Left ventricle myocardium inferior (tissue), 1 donor: ENCODE measurements around the gene DUSP12. TPM values are rescaled to one million over a fixed set of nuclear protein-coding genes. Genes with fewer than 3 reads are reported as not detected.

Experiments
- DNase-seq: peaks from one replicate; pipeline ENCODE4 v3.0.0-alpha.2; 2020
- H3K27ac ChIP-seq: fragments of 200-600 bp; replicated peaks from 2 replicates; pipeline ENCODE4 v1.8.0; 2021
- H3K27me3 ChIP-seq: fragments of 200-600 bp; 2 replicates; pipeline ENCODE4 v1.8.0; 2021; ENCODE audit warnings: low read depth
- H3K36me3 ChIP-seq: fragments of 200-600 bp; 2 replicates; pipeline ENCODE4 v1.8.0; 2021
- H3K4me1 ChIP-seq: fragments of 200-600 bp; 2 replicates; pipeline ENCODE4 v1.8.0; 2021
- H3K4me3 ChIP-seq: fragments of 200-600 bp; 2 replicates; pipeline ENCODE4 v1.8.0; 2021; ENCODE audit warnings: mild to moderate bottlenecking, moderate library complexity
- H3K9me3 ChIP-seq: fragments of 200-600 bp; replicated peaks from 2 replicates; pipeline ENCODE4 v1.8.0; 2021
- intact Hi-C: fragments of 100-400 bp; cut with micrococcal nuclease; formaldehyde crosslinking; loops from one replicate; pipeline ENCODE4 v1.11.0; 2022
- total RNA-seq: library from RNA; stranded (reverse); fragmentation: NEBNext Ultra II Directional; extraction: Animal tissue kit (Norgen Biotek cat#: 25700); gene quantifications from one replicate; pipeline ENCODE4 v1.2.1, GENCODE V29; 2021
- TF ChIP-seq, protein P1 (sequence below): fragments of 200-600 bp; IDR thresholded peaks from 2 replicates; pipeline ENCODE4 v1.8.0; 2021; ENCODE audit warnings: antibody characterized with exemption, mild to moderate bottlenecking, borderline replicate concordance
- donor health status: DM: no; HTN: yes; CAD: no; lungs with severe emphysema.

DUSP12 gene
- total RNA-seq, 1 donor from 2014 or later: 8.4 TPM

DNA sequence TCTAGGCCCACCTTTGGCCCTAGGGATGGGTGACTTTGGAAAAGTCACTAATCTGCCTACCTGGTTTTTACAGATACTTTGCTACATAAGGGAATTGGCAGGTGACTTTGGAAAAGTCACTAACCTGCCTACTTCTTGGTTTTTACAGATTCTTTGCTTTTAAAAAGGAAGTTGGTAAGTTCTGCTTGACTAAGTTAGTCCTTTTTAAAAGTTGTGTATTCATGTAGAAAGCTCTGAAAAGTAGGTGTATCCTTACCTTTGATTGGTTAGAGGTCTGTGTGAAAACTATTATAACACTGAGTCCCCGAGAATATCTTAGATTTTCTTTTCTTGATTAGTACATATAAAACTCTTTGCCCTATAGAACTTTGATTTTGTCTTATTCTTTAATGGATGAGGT is 28.9 kb downstream of the DUSP12 start:
- H3K9me3 ChIP-seq: no peaks in the 10 kb centered on the region
- intact Hi-C loops: no loop called here
- no peak overlapping the region for H3K27ac ChIP-seq
- H3K27me3 ChIP-seq: no peaks in the 10 kb centered on the region
- no peak overlapping the region for H3K4me3 ChIP-seq
- TF ChIP-seq, protein P1, sequence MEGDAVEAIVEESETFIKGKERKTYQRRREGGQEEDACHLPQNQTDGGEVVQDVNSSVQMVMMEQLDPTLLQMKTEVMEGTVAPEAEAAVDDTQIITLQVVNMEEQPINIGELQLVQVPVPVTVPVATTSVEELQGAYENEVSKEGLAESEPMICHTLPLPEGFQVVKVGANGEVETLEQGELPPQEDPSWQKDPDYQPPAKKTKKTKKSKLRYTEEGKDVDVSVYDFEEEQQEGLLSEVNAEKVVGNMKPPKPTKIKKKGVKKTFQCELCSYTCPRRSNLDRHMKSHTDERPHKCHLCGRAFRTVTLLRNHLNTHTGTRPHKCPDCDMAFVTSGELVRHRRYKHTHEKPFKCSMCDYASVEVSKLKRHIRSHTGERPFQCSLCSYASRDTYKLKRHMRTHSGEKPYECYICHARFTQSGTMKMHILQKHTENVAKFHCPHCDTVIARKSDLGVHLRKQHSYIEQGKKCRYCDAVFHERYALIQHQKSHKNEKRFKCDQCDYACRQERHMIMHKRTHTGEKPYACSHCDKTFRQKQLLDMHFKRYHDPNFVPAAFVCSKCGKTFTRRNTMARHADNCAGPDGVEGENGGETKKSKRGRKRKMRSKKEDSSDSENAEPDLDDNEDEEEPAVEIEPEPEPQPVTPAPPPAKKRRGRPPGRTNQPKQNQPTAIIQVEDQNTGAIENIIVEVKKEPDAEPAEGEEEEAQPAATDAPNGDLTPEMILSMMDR: no peak
- peaks cover 28% of the 10 kb centered on the region for H3K36me3 ChIP-seq
- DNase-seq: no peak
- peaks cover 19% of the 10 kb centered on the region for H3K4me1 ChIP-seq

DNA sequence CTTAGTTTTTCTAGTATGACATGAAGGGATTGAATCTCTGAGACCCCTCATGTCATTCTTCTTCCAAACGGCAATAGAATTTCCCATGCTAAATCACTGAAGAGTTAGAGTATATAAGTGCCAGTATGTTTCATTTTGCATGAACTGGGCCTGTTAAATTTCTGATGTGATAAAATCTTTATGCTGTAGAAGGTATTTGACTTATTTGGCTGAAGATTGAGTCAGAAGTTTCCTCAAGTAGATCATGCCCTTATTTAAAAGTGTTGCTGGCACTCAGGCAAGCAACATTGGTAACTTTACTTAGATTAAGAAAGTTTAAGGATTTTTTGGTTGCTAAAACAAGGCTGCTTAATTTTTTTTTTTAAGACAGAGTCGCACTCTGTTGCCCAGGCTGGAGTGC is 29.8 kb downstream of the DUSP12 start:
- no peaks in the 10 kb centered on the region for H3K9me3 ChIP-seq
- peaks cover 34% of the 10 kb centered on the region for H3K36me3 ChIP-seq
- intact Hi-C loops: no loop called here
- DNase-seq: no peak
- TF ChIP-seq, protein P1: no peak
- no peak overlapping the region for H3K27ac ChIP-seq
- H3K27me3 ChIP-seq: no peaks in the 10 kb centered on the region
- peaks cover 16% of the 10 kb centered on the region for H3K4me1 ChIP-seq
- no peak overlapping the region for H3K4me3 ChIP-seq

DNA sequence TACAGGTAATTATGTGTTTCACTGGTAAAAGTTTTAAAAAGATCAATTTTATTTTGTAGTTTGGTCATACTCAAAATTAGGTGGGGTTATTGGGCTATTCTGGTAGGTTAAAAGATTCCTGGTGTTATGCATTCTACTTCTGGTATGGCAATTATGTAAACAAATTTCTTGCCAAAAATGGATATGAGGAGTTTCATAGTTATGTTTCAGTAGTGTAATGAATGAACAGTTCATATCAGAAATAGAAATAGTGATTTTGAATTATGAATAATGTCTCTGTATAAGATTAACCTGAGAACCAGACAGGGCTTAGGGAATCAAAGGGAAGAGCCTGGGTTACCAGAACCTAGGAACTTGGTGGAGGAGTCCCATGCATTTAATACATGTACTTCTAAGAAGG is 32.4 kb downstream of the DUSP12 start:
- TF ChIP-seq, protein P1: no peak
- H3K4me3 ChIP-seq: no peak overlapping the region
- H3K9me3 ChIP-seq: no peaks in the 10 kb centered on the region
- no peak overlapping the region for H3K27ac ChIP-seq
- H3K27me3 ChIP-seq: no peaks in the 10 kb centered on the region
- H3K4me1 ChIP-seq: no peaks in the 10 kb centered on the region
- intact Hi-C loops: no loop called here
- H3K36me3 ChIP-seq: peaks cover 58% of the 10 kb centered on the region
- DNase-seq: no peak

DNA sequence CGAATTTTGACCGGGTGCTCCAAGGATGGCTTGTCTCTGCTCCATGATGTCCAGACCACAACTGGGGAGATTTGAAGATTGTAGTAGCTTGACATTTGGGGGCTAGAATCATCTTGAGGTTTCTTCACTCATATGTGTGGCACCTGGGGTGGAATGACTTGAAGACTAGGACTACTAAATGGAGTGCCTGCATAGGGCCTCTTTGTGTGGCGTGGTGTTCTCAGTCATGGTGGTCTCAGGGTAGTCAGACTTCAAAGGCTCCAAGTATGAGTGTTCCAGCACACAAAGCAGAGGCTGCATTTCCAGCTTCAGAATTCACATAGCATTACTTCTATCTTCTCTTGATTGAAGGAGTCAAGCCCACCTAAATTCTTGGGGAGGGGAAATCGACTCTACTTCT is 33.3 kb downstream of the DUSP12 start:
- TF ChIP-seq, protein P1: no peak
- no peak for DNase-seq
- Histone ChIP-seq H3K27me3 (no peaks in the 10 kb centered on the region), H3K4me1 (no peaks in the 10 kb centered on the region), H3K27ac (no peak overlapping the region), H3K36me3 (peaks cover 65% of the 10 kb centered on the region), H3K4me3 (no peak overlapping the region), H3K9me3 (no peaks in the 10 kb centered on the region)
- intact Hi-C loops: no loop called here

DNA sequence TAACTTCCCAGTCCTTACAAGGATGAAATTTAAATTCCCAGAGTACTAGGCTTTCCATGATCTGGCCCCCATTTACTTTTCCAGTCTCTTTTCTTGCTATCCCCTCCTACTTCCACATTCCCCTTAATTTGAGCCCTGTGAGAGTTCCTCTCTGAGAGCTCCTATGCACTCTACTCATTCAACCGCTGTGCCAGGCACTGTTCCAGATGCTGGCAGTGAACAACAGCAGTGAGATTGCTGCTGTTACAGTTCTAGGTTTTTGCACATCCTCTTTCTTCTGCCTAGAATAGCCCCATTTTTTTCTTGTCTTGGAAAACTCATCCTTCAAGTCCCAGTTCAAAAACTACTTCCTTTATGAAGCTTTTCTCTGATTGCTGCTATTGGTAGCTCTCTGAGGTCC is 35.4 kb downstream of the DUSP12 start:
- H3K4me1 ChIP-seq: no peaks in the 10 kb centered on the region
- no peak for DNase-seq
- intact Hi-C loops: no loop called here
- H3K27me3 ChIP-seq: no peaks in the 10 kb centered on the region
- peaks cover 65% of the 10 kb centered on the region for H3K36me3 ChIP-seq
- TF ChIP-seq, protein P1: no peak
- H3K27ac ChIP-seq: no peak overlapping the region
- H3K9me3 ChIP-seq: no peaks in the 10 kb centered on the region
- no peak overlapping the region for H3K4me3 ChIP-seq

DNA sequence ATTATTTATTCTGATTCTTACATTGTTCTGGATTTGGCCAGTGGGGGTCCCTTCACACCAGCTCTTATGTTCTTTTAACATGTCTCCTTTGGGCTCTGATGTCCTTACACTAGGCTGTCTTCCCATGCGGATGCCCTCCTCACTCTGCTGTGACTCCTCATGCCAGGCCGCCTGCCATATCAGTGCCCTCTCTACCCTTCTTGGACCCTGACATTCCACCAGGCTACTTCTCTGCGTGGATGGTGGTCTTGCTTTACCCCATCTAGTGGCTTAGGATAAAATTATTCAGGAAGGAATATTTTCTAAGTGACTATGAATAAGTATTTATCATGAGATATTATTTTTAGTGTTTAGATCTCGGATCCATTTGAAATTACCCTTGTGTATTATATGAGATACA is 37.8 kb downstream of the DUSP12 start:
- Histone ChIP-seq H3K4me3 (no peak overlapping the region), H3K4me1 (no peaks in the 10 kb centered on the region), H3K36me3 (peaks cover 74% of the 10 kb centered on the region), H3K27me3 (no peaks in the 10 kb centered on the region), H3K27ac (no peak overlapping the region), H3K9me3 (no peaks in the 10 kb centered on the region)
- TF ChIP-seq, protein P1: no peak
- intact Hi-C loops: no loop called here
- no peak for DNase-seq
